Breast epithelium (tissue), 4 donors: ENCODE data around the gene EP400. TPM values are rescaled to one million over a fixed set of nuclear protein-coding genes. Genes with fewer than 3 reads are reported as not detected.
A peak's percentile ranks its signal among the peaks of the same experiment; 100 is the strongest.

ENCODE experiments used
- DNase-seq, 2 donors: peaks; one replicate each; pipeline ENCODE4 v3.0.0-alpha.2; 2019; ENCODE audit warnings: low spot score in 2 of 2
- H3K27ac ChIP-seq, 2 donors: fragments of 200-600 bp; sonication (generic) in 1 of 2; one replicate each; pipeline ENCODE4 v1.5.1; 2016 to 2019; ENCODE audit warnings: mild to moderate bottlenecking in 1 of 2
- H3K27me3 ChIP-seq, 2 donors: fragments of 200-600 bp; sonication (generic) in 1 of 2; one replicate each; pipeline versions ENCODE4 v1.5.1 to v1.6.0; 2017 to 2019; ENCODE audit warnings: control low read depth in 1 of 2, mild to moderate bottlenecking in 1 of 2
- H3K36me3 ChIP-seq: fragments of 200-600 bp; one replicate; pipeline ENCODE4 v1.5.1; 2019
- H3K4me1 ChIP-seq, 2 donors: fragments of 200-600 bp; sonication (generic); one replicate each; pipeline ENCODE4 v1.5.1; 2016 to 2019; ENCODE audit warnings: control low read depth in 1 of 2
- H3K4me3 ChIP-seq, 3 donors: fragments of 200-600 bp; sonication (generic); 1 replicate in 2 of 3; 2 replicates in 1 of 3; pipeline ENCODE4 v1.5.1; 2016 to 2019; ENCODE audit warnings: mild to moderate bottlenecking in 3 of 3, moderate library complexity in 2 of 3
- H3K9me3 ChIP-seq, 2 donors: fragments of 200-600 bp; sonication (generic) in 1 of 2; one replicate each; pipeline ENCODE4 v1.5.1; 2016 to 2019; ENCODE audit warnings: control low read depth in 1 of 2
- POLR2A ChIP-seq: fragments of 450-650 bp; IDR thresholded peaks from one replicate; pipeline ENCODE4 v1.6.1; 2016; ENCODE audit warnings: antibody characterized with exemption, mild to moderate bottlenecking, moderate library complexity
- POLR2AphosphoS5 ChIP-seq, 3 donors: sonication (generic); formaldehyde crosslinking; IDR thresholded peaks; one replicate each; pipeline ENCODE4 v1.6.1; 2017; ENCODE audit warnings: antibody characterized with exemption in 3 of 3
- intact Hi-C: fragments of 100-400 bp; cut with DNase I; formaldehyde crosslinking; loops from one replicate; pipeline ENCODE4 v1.15.1; 2023; ENCODE audit warnings: low total_unique reads
- total RNA-seq, 3 donors: library from RNA; depleted of rRNA; stranded (reverse); fragments of >200 nt; gene quantifications; one replicate each; pipeline ENCODE4 v1.1.0, GENCODE V29; 2016
- TF ChIP-seq, protein P1 (sequence below), 3 donors: fragments of 450-650 bp; IDR thresholded peaks; one replicate each; pipeline ENCODE4 v1.5.1; 2016 to 2017; ENCODE audit warnings: antibody characterized with exemption in 3 of 3, mild to moderate bottlenecking in 3 of 3, moderate library complexity in 3 of 3

The EP400 gene
- total RNA-seq, 3 donors from 2014 or later = 20.3 to 27.2 (median 24.4) TPM

DNA sequence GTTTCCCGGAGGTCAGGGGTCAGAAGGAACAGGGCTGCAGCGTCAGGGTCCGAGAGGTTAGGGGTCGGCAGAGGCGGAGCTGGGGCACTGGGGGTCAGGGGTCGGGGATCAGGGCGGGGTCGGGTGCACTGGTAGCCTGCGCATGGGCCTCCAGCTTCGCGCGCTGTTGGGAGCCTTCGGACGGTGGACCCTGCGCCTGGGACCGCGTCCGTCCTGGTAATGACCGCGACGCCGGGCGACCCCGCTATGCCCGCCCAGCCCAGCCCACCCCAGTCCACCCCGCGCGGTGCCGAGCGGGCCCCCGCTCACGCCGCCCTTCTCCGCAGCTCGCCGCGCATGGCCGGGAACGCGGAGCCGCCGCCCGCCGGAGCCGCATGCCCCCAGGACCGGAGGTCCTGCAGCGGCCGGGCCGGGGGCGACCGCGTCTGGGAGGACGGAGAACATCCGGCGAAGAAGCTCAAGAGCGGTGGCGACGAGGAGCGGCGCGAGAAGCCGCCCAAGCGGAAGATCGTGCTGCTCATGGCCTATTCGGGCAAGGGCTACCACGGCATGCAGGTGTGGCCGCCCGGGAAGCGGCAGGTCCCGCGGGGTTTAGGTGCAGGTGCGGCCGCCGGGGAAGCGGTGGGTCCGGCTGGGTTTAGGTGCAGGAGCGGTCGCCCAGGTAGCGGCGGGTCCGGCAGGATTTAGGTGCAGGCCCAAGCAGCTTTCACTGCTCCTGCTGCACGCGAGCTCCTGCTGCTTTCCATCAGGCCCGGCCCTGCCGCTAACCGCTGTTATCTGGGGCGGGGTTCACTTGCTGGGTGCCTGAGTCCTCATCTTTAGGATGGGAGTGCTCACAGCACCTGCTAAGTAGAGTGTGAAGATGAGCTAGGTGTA lies 19.9 kb upstream of the EP400 start:
- Histone ChIP-seq H3K9me3 (no peaks in the 10 kb centered on the region), H3K27ac (no peak overlapping the region), H3K27me3 (no peaks in the 10 kb centered on the region), H3K4me1 (peaks cover 0 to 11% of the 10 kb centered on the region in 2 donors), H3K36me3 (no peaks in the 10 kb centered on the region), H3K4me3 (peak overlapping the region; percentile 64 to 81 (median 74))
- DNase-seq = no peak
- TF ChIP-seq, protein P1, sequence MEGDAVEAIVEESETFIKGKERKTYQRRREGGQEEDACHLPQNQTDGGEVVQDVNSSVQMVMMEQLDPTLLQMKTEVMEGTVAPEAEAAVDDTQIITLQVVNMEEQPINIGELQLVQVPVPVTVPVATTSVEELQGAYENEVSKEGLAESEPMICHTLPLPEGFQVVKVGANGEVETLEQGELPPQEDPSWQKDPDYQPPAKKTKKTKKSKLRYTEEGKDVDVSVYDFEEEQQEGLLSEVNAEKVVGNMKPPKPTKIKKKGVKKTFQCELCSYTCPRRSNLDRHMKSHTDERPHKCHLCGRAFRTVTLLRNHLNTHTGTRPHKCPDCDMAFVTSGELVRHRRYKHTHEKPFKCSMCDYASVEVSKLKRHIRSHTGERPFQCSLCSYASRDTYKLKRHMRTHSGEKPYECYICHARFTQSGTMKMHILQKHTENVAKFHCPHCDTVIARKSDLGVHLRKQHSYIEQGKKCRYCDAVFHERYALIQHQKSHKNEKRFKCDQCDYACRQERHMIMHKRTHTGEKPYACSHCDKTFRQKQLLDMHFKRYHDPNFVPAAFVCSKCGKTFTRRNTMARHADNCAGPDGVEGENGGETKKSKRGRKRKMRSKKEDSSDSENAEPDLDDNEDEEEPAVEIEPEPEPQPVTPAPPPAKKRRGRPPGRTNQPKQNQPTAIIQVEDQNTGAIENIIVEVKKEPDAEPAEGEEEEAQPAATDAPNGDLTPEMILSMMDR (IDR thresholded peaks at IDR 0.05) = no peak
- TF ChIP-seq POLR2AphosphoS5 (IDR thresholded peaks at IDR 0.05) (no peak), POLR2A (no peak)
- intact Hi-C loops = no loop called here

DNA sequence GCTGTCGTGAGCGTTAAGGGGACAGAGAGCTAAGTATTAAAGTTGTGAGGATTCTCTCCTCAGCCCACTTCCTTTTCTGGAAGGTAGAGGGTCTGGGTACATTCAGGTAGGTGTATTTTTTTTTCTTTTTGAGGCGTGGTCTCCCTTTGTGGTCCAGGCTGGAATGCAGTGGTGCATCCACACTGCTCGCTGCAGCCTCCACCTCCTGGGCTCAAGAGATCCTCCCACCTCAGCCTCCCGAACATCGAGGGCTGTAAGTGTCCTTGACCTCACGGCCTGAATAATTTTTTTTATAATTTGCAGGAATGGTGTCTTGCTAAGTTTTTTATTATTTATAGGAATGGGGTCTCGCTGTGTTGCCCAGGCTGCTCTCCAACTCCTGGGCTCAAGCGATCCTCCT lies 19.2 kb upstream of the EP400 start:
- intact Hi-C loops = no loop called here
- H3K36me3 ChIP-seq = no peaks in the 10 kb centered on the region
- H3K27ac ChIP-seq = no peak overlapping the region
- H3K9me3 ChIP-seq = no peaks in the 10 kb centered on the region
- no peaks in the 10 kb centered on the region for H3K27me3 ChIP-seq
- TF ChIP-seq, protein P1 (IDR thresholded peaks at IDR 0.05) = no peak
- TF ChIP-seq POLR2A (no peak), POLR2AphosphoS5 (IDR thresholded peaks at IDR 0.05) (no peak)
- peak overlapping the region; percentile 64 to 81 (median 74) for H3K4me3 ChIP-seq
- DNase-seq = no peak
- H3K4me1 ChIP-seq = peaks cover 0 to 11% of the 10 kb centered on the region in 2 donors

DNA sequence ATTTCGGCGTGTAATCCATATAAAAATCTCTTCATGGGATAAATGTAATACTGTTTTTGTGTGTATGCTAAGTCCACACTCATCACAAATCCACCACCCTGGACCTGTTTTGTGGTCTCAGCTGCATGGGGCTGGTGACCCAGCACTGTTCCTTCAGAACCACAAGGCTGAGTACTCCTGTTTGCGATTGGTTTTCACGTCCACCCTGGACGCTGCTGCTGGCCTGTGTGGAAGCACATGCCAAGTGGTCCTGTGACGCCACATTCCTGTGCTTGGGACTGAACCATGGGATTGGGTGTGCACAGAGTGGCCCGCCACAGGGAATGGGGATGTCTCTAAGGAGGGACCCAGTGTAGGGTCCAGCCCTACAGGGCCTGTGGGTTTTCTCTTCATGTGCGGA lies 16.4 kb upstream of the EP400 start:
- TF ChIP-seq POLR2AphosphoS5 (IDR thresholded peaks at IDR 0.05) = no peak
- TF ChIP-seq, protein P1 (IDR thresholded peaks at IDR 0.05) = no peak
- TF ChIP-seq POLR2A = no peak
- no peaks in the 10 kb centered on the region for H3K27me3 ChIP-seq
- intact Hi-C loops = no loop called here
- H3K27ac ChIP-seq = no peak overlapping the region
- H3K9me3 ChIP-seq = no peaks in the 10 kb centered on the region
- H3K4me3 ChIP-seq = no peak overlapping the region
- no peak for DNase-seq
- no peaks in the 10 kb centered on the region for H3K36me3 ChIP-seq
- H3K4me1 ChIP-seq = peaks cover 0 to 11% of the 10 kb centered on the region in 2 donors

DNA sequence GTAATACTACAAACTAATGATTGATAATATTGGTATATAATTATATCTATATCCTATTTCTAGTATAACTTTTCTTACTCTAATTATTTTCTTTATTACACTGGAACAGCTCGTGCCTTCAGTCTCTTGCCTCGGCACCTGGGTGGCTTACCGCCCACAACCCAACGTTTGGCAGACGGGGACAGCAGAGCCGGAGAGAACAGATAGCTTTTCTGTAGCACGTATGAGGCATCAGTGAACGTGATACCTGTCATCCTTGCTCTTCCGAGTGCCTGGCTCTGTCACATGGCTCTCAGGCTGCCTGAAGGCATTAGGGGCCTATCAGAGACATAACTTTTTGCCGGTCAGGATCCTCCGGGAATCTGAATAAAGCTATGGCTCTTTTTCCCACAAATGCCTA lies 15.2 kb upstream of the EP400 start:
- Histone ChIP-seq H3K4me3 (no peak overlapping the region), H3K4me1 (peaks cover 0 to 11% of the 10 kb centered on the region in 2 donors), H3K9me3 (no peaks in the 10 kb centered on the region), H3K27me3 (no peaks in the 10 kb centered on the region), H3K27ac (no peak overlapping the region), H3K36me3 (no peaks in the 10 kb centered on the region)
- no peak for DNase-seq
- intact Hi-C loops = no loop called here
- TF ChIP-seq POLR2AphosphoS5 (IDR thresholded peaks at IDR 0.05) = no peak

DNA sequence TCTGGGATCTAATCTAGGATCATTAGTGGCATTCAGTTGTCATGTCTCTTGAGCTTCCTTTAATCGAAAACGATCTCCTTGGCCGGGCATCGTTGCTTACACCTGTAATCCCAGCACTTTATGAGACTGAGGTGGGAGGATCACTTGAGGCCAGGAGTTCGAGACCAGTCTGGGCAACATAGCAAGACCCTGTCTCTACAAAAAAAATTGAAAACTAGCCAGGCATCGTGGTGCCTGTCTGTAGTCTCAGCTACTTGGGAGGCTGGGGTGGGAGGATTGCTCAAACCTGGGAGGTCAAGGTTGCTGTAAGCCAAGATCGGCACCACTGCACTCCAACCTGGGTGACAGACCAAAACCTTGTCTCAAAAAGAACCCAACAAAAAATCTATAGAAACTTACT lies 11.7 kb upstream of the EP400 start:
- DNase-seq = no peak
- Histone ChIP-seq H3K27ac (no peak overlapping the region), H3K9me3 (no peaks in the 10 kb centered on the region), H3K4me3 (no peak overlapping the region), H3K4me1 (no peaks in the 10 kb centered on the region), H3K36me3 (no peaks in the 10 kb centered on the region), H3K27me3 (no peaks in the 10 kb centered on the region)
- TF ChIP-seq POLR2AphosphoS5 (IDR thresholded peaks at IDR 0.05) = no peak
- TF ChIP-seq POLR2A = no peak
- TF ChIP-seq, protein P1 (IDR thresholded peaks at IDR 0.05) = no peak
- intact Hi-C loops = no loop called here
